Aorta (tissue), 5 donors: Measurements from ENCODE around the gene ST7. TPM values are rescaled to one million over a fixed set of nuclear protein-coding genes. Genes with fewer than 3 reads are reported as not detected.
A peak's percentile ranks its signal among the peaks of the same experiment; 100 is the strongest.

Source experiments
- ATAC-seq: fragments of 200-7000 bp; cut with Tn5 transposase; one replicate; pipeline ENCODE4 v1.9.1; 2022; ENCODE audit warnings: moderate library complexity; ENCODE audit not compliant: low FRiP score
- DNase-seq, 2 donors: peaks; one replicate each; pipeline ENCODE4 v3.0.0-alpha.2; 2020
- H3K27ac ChIP-seq, 2 donors: one replicate each; pipeline ENCODE4 v1.5.1; 2013; ENCODE audit warnings: low read length in 2 of 2, mild to moderate bottlenecking in 2 of 2, moderate library complexity in 2 of 2, control low read depth in 1 of 2, inconsistent platforms in 1 of 2, low read depth in 1 of 2
- H3K27me3 ChIP-seq, 2 donors: one replicate each; pipeline ENCODE4 v1.6.1; 2013; ENCODE audit warnings: control low read depth in 1 of 2, low read length in 1 of 2, mild to moderate bottlenecking in 1 of 2, moderate library complexity in 1 of 2; ENCODE audit not compliant: insufficient read depth in 2 of 2, control insufficient read depth in 1 of 2
- H3K36me3 ChIP-seq, 2 donors: one replicate each; pipeline ENCODE4 v1.6.1; 2013; ENCODE audit warnings: control low read depth in 1 of 2, low read length in 1 of 2, mild to moderate bottlenecking in 1 of 2; ENCODE audit not compliant: insufficient read depth in 2 of 2, control insufficient read depth in 1 of 2
- H3K4me1 ChIP-seq, 2 donors: one replicate each; pipeline ENCODE4 v1.6.1; 2013; ENCODE audit warnings: low read length in 2 of 2, control low read depth in 1 of 2, mild to moderate bottlenecking in 1 of 2, moderate library complexity in 1 of 2; ENCODE audit not compliant: insufficient read depth in 2 of 2, control insufficient read depth in 1 of 2
- H3K4me3 ChIP-seq, 2 donors: one replicate each; pipeline ENCODE4 v1.5.1; 2013; ENCODE audit warnings: low read length in 2 of 2, control low read depth in 1 of 2, mild to moderate bottlenecking in 1 of 2
- H3K9me3 ChIP-seq: one replicate; pipeline ENCODE4 v1.6.1; 2013; ENCODE audit warnings: mild to moderate bottlenecking, low read length; ENCODE audit not compliant: control insufficient read depth
- whole genome bisulfite sequencing, 2 donors: extraction: QIAGEN DNeasy Blood & Tissue Kit; methylation state at CpG; one replicate each; pipeline ENCODE4 v1.1.7; 2013; 5-methylcytosine and 5-hydroxymethylcytosine counted together
- intact Hi-C, 2 donors: fragments of 100-400 bp; cut with DNase I; formaldehyde crosslinking; loops; one replicate each; pipeline versions ENCODE4 v1.14.2 to v1.15.0; 2022
- polyA plus RNA-seq, 2 donors: library from polyadenylated mRNA; stranded (reverse); fragments of 200-250 nt; gene quantifications; one replicate each; pipeline ENCODE4 v1.2.3, GENCODE V29; 2013
- total RNA-seq, 2 donors: library from RNA; stranded (reverse); fragmentation: NEBNext Ultra II Directional; extraction: Animal tissue kit (Norgen Biotek cat#: 25700); gene quantifications; one replicate each; pipeline ENCODE4 v1.2.1, GENCODE V29; 2021
- donor health status: healthy with polysubstance abuse.
- donor health status: Bipolar disorder and iron deficiency.
- donor health status: DM: no; HTN: no; CAD: no.
- donor health status: DM: no; HTN: no; CAD: no.
- donor health status: DM: yes; HTN: yes; CAD: no.

Gene ST7
- total and polyA plus RNA-seq, 4 donors = 24.2 to 35.3 (median 31.9) TPM

DNA sequence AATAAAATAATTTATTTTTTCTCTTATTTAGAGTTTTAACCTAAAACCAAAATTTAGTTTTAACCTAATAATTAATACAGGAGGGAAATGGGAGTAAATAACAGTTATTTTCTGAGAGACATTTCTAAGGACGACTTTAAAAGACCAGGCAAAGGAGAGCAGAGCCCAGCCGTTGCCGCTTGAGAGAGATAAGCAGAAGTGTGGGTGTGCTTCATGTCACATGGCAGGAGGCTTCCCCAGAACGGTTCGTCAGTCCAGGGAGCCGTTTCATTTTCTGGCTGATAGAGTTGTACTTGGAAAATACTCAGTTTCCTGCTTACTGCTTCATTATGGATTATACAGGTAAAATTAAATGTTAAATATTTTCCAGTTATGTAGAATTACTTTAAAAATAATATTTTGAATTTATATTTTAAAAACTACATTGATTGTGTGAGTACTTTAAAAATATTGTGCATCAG is 61.4 kb downstream of the ST7 start:
- ATAC-seq (peak; percentile 77), DNase-seq (peak in 1 of 2 donors; percentile 67)
- H3K27ac ChIP-seq = no peak overlapping the region
- peaks cover 0 to 3% of the 10 kb centered on the region in 2 donors for H3K4me1 ChIP-seq
- intact Hi-C loops = no loop called here
- H3K4me3 ChIP-seq = no peak overlapping the region
- WGBS, 2 donors = 11% methylated on average over 6 of the region's 6 CpGs
- H3K36me3 ChIP-seq = no peaks in the 10 kb centered on the region
- no peaks in the 10 kb centered on the region for H3K27me3 ChIP-seq
- H3K9me3 ChIP-seq = no peaks in the 10 kb centered on the region

DNA sequence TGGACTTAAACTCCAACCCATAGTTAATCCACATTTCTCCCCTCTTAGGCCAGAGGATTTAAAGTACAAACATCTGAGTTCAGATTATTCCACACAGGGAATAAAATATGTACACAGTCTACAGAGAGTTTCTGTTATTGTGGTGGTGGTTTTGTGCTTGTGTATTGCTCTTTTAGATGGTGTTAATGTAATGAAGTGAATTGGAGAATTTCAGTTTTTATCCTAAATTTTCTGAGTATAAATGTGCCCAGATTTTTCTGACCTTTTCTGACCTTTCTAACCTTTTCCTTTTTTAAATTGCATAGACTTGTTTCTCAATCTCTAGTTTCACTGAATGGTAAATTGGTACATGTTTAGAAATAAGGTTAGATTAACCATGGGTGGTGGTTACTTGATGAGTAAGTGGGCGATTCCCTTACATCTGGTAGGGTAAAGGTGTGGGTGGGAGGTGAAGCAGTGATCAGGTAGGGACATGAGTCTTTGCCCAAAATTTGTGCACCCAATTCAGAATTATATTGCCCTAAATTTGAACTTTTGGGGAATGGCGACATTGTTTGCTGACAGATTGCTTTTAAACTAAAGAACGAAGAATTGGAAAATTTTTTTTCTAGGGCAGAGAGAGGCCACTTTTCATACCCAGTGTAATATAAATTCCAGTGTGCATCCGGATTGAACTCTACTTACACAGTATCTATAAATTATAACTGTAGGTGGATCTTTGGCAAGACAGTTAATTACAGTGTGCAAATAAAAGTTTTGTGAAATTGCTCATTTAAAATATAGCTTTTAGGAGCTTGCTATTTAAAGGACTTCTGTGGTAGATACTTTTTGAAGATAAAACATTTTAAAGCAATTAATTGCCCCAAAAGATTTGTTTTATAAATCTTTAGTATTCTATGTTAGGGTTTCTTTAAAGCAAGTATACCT is 62.2 kb downstream of the ST7 start:
- H3K4me1 ChIP-seq = peaks cover 0 to 3% of the 10 kb centered on the region in 2 donors
- H3K36me3 ChIP-seq = no peaks in the 10 kb centered on the region
- H3K9me3 ChIP-seq = no peaks in the 10 kb centered on the region
- WGBS, 2 donors = 95% methylated on average over 4 of the region's 4 CpGs
- no peak overlapping the region for H3K4me3 ChIP-seq
- ATAC-seq (no peak), DNase-seq (no peak)
- intact Hi-C loops = no loop called here
- no peaks in the 10 kb centered on the region for H3K27me3 ChIP-seq
- H3K27ac ChIP-seq = no peak overlapping the region

DNA sequence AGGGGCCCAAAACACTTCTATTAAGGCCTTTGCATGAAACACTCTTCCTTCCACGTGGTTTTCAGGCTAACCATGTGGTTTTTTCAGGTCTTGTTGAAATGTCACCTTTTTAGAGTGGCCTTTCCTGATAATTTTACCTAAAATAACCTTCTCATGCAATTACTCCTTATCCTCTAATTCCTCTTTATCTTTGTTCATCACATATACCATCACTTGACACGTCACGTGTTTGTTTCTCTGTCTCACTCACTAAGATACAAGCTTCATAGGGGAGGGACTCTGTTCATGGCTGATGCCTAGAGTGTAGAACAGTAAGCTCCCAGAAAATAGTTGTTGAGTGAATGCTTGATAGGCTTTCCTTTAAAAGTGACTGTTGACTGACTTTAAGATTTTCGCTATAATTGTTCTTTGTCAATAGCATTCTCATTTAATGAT is 63.7 kb downstream of the ST7 start:
- Histone ChIP-seq H3K9me3 (no peaks in the 10 kb centered on the region), H3K27ac (no peak overlapping the region), H3K36me3 (no peaks in the 10 kb centered on the region), H3K4me3 (no peak overlapping the region), H3K4me1 (peaks cover 0 to 1% of the 10 kb centered on the region in 2 donors), H3K27me3 (no peaks in the 10 kb centered on the region)
- intact Hi-C loops = no loop called here
- 95 to 96% methylated on average over 4 of the region's 4 CpGs for WGBS, 2 donors
- no peak for ATAC-seq
- no peak for DNase-seq

DNA sequence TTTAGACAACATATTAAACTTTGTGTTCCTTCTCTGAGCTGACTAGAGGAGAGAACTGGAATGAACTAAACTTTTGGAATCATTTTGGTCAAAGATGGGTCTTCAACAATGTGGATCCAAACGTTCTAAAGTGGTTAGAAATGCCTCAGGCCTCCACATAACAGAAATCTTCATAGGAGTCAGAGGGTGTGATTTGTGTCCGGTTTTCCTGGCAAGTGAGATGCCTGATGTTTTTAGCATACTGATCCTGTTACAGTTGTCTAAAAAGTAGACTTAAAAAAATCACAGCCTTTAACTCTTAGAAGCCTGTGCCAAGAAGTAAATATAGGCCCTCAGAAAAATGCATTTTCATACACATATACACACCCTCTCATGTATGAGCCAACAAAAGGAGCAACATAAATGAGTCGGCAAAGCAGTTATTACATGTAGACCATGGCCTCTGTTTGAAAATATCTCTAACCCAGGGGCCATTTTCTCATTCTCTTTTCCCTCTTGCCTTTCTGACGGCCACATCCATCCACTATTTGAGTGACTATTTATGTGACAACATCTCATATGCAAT is 64.5 kb downstream of the ST7 start:
- H3K27me3 ChIP-seq = no peaks in the 10 kb centered on the region
- no peak overlapping the region for H3K4me3 ChIP-seq
- no peak for ATAC-seq
- H3K27ac ChIP-seq = peak overlapping the region in 1 of 2 donors; percentile 14
- H3K36me3 ChIP-seq = no peaks in the 10 kb centered on the region
- H3K9me3 ChIP-seq = no peaks in the 10 kb centered on the region
- no peak for DNase-seq
- intact Hi-C loops = no loop called here
- H3K4me1 ChIP-seq = peaks cover 0 to 2% of the 10 kb centered on the region in 2 donors
- WGBS, 2 donors = 53 to 57% methylated on average over 4 of the region's 4 CpGs

DNA sequence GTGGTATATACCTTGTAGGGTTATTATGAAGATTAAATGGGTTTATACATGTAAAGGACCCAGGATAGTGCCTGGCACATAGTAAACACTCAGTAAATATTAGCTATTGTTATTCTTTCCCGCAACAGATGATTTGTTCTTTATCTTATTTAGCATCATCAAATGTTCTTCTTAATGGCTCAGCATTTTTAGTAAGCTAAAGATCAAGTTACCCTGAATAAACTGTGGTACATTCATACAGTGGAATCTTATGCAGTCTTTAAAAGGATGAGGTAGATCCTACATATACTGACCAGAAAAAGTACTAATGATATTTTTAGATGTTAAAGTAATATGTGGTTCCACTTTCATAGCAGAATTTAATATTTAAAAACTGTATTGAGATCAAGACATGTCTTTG is 65.4 kb downstream of the ST7 start:
- DNase-seq (no peak), ATAC-seq (no peak)
- Histone ChIP-seq H3K27ac (no peak overlapping the region), H3K9me3 (no peaks in the 10 kb centered on the region), H3K4me3 (no peak overlapping the region), H3K4me1 (peaks cover 0 to 2% of the 10 kb centered on the region in 2 donors), H3K36me3 (no peaks in the 10 kb centered on the region), H3K27me3 (no peaks in the 10 kb centered on the region)
- intact Hi-C loops = no loop called here
- WGBS, 2 donors = 98% methylated on average over 1 of the region's 1 CpG

DNA sequence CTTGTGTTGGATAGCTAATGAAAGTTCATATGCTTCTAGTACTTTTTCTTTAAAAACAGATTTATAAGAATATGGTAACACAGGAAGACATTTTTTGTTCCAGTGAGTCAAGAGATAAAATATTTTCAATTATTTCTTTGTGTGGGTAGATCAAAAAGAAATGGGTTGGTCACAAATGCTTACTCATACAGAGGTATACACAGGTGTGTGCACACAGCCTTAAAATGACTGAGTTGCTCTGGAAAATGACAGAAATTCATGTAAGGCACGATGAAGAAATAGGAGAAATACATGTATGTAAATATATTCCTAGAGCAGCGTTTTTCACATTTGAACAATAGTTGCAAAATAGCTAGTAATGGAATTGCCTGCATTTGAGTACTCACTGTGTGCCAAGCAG is 66.0 kb downstream of the ST7 start:
- Histone ChIP-seq H3K9me3 (no peaks in the 10 kb centered on the region), H3K4me1 (peaks cover 2% of the 10 kb centered on the region in 2 donors), H3K27me3 (no peaks in the 10 kb centered on the region), H3K36me3 (no peaks in the 10 kb centered on the region), H3K27ac (no peak overlapping the region), H3K4me3 (no peak overlapping the region)
- no peak for ATAC-seq
- 93% methylated on average over 2 of the region's 2 CpGs for WGBS, 2 donors
- no peak for DNase-seq
- intact Hi-C loops = no loop called here

DNA sequence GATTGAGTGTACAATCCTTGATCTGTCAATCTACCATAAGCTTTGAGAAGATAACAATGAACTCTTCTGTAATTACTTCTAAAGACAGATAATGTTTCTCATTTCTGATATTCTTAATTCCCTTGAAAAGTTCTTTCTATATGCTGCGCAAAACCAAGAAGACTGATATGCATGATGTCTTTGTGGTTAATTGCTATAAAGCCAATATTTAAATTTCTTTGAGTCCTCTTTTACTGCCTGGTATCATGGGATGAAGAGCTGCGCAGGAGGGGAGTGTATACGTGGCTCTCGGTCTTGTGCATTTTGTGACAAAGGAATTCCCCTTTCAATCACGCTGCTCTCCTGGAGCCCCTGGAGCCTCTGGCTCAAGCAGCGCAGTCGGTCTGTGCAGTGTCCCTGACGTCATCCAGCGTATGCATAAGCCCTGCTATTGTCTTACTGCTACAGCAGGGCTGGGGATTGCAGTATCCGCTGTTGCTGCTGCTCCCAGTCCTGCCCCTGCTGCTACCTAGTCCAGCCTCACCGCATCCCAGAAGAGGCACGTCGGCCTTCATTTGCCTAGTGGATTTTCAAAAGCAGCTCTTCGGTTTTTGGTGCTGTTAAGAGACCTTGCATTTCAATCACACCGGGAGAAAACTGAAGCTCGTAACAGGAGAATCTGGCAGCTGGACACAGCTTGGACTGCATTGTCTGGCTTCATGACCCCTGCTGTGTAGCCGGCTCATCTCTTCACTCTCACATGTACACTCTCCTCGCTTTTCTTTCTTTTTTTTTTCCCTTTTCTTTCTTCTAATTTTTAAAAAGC is 66.7 kb downstream of the ST7 start:
- H3K27ac ChIP-seq = peak overlapping the region in 1 of 2 donors; percentile 89
- H3K4me1 ChIP-seq = peaks cover 2% of the 10 kb centered on the region in 2 donors
- no peaks in the 10 kb centered on the region for H3K27me3 ChIP-seq
- whole genome bisulfite sequencing, 2 donors = 14 to 16% methylated on average over 18 of the region's 18 CpGs
- H3K36me3 ChIP-seq = no peaks in the 10 kb centered on the region
- intact Hi-C loops = loop anchor here in 1 of 2 donors (5.0 kb wide), 1 partner anchor 42 kb away; no protein-coding TSS in a partner anchor
- H3K9me3 ChIP-seq = no peaks in the 10 kb centered on the region
- DNase-seq = peak; percentile 72 to 82
- peak overlapping the region; percentile 36 to 92 for H3K4me3 ChIP-seq
- ATAC-seq = peak; percentile 86

DNA sequence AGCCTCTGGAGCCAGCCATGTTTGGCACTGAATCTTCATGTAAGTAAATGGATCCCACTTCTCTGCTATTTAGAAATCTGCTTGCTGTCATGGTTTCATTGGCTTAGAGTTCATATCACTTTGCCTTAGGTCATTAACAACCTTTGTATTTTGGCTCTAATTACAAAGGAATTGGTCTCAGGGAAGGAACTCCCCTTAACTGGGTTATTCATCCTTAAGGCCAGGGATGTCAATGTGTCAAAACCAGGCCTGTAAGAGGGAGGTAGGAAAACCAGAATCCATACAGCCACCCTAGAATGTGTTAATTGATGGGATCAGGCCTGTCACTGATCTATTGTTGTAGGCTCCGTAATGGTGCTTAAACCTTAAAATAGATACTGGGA is 67.3 kb downstream of the ST7 start:
- peaks cover 2% of the 10 kb centered on the region in 2 donors for H3K4me1 ChIP-seq
- H3K27me3 ChIP-seq = no peaks in the 10 kb centered on the region
- intact Hi-C loops = loop anchor here in 1 of 2 donors (5.0 kb wide), 1 partner anchor 42 kb away; no protein-coding TSS in a partner anchor
- ATAC-seq = no peak
- H3K4me3 ChIP-seq = peak overlapping the region; percentile 36 to 92
- H3K36me3 ChIP-seq = no peaks in the 10 kb centered on the region
- peak overlapping the region in 1 of 2 donors; percentile 89 for H3K27ac ChIP-seq
- WGBS, 2 donors = 26 to 28% methylated on average over 1 of the region's 1 CpG
- no peak for DNase-seq
- no peaks in the 10 kb centered on the region for H3K9me3 ChIP-seq
